ENCODE measurements around the gene RAPGEF4.

- TF ChIP-seq CTCF (IDR thresholded peaks at IDR 0.05 in 2 of 3, conservative IDR thresholded peaks at IDR 0.05 in 1 of 3; ENCODE audit: borderline replicate concordance in 1 of 3, insufficient read depth in 1 of 3, low read depth in 2 of 3, low read length in 2 of 3) (no peak), REST (IDR thresholded peaks at IDR 0.05; ENCODE audit: low read depth) (no peak), EZH2 (IDR thresholded peaks at IDR 0.05) (no peak), POLR2A (IDR thresholded peaks at IDR 0.05; ENCODE audit: borderline replicate concordance, extremely low read depth, insufficient read depth, insufficient read length) (no peak)
Observed at GRCh38 chr2:172817411-172817810, 81.8 kb downstream of the RAPGEF4 start.
